ENCODE data around the gene CSNK1D. TPM values are rescaled to one million over a fixed set of nuclear protein-coding genes. Genes with fewer than 3 reads are reported as not detected.

CSNK1D gene
- total and polyA plus RNA-seq, 8 donors, result 55.9 to 180 (median 89.1) TPM

DNA sequence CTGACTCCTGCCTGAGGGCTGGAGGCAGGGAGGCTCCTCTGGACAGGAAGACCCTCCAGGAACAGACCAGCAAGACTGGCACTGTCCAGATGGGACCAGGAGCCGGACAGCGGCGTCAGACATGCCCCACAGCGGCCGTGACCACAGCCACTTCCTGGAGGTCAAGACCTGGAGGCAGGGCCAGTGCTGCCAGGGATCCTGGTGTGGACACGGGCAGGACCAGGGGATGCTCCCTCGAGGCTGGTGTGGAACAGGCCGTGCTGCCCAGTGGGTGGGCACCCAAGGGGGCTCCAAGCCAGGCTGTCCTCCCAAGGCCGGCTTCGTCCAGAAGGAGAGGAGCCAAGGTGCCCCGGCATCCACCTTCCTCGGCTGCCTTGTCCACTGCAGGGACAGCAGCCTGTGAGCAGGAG lies 56.4 kb downstream of the CSNK1D start:
- no peaks in the 10 kb centered on the region for H3K27me3 ChIP-seq
- TF ChIP-seq POLR2A (IDR thresholded peaks at IDR 0.05), result no peak
- no peak for TF ChIP-seq EP300 (IDR thresholded peaks at IDR 0.05)
- TF ChIP-seq, protein P1, sequence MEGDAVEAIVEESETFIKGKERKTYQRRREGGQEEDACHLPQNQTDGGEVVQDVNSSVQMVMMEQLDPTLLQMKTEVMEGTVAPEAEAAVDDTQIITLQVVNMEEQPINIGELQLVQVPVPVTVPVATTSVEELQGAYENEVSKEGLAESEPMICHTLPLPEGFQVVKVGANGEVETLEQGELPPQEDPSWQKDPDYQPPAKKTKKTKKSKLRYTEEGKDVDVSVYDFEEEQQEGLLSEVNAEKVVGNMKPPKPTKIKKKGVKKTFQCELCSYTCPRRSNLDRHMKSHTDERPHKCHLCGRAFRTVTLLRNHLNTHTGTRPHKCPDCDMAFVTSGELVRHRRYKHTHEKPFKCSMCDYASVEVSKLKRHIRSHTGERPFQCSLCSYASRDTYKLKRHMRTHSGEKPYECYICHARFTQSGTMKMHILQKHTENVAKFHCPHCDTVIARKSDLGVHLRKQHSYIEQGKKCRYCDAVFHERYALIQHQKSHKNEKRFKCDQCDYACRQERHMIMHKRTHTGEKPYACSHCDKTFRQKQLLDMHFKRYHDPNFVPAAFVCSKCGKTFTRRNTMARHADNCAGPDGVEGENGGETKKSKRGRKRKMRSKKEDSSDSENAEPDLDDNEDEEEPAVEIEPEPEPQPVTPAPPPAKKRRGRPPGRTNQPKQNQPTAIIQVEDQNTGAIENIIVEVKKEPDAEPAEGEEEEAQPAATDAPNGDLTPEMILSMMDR (IDR thresholded peaks at IDR 0.05), result no peak
- no peak for TF ChIP-seq POLR2AphosphoS5 (IDR thresholded peaks at IDR 0.05)
- intact Hi-C loops (cut with DNase I; ENCODE audit: low total_unique reads), result no loop called here
- no peaks in the 10 kb centered on the region for H3K36me3 ChIP-seq
- peak overlapping the region; percentile 31 to 94 (median 82) for H3K27ac ChIP-seq
- peaks cover 36 to 51% (median 41%) of the 10 kb centered on the region in 4 donors for H3K4me1 ChIP-seq
- no peak for DNase-seq
- 70 to 78% (median 73%) methylated on average over 8 to 12 of the region's 12 CpGs; no CpG with 5 or more reads in 1 of the 5 donors for WGBS, 5 donors
- no peaks in the 10 kb centered on the region for H3K9me3 ChIP-seq
- H3K4me3 ChIP-seq, result no peak overlapping the region

- peaks cover 42 to 57% (median 47%) of the 10 kb centered on the region in 4 donors for H3K4me1 ChIP-seq
- peak; percentile 85 to 89 for DNase-seq
- no peaks in the 10 kb centered on the region for H3K27me3 ChIP-seq
- no peaks in the 10 kb centered on the region for H3K9me3 ChIP-seq
- WGBS, 5 donors, result 19 to 45% (median 22%) methylated on average over 5 to 17 of the region's 17 CpGs
- peak in 2 of 3 donors; percentile 16 to 50 for TF ChIP-seq POLR2AphosphoS5 (IDR thresholded peaks at IDR 0.05)
- no peak for TF ChIP-seq POLR2A (IDR thresholded peaks at IDR 0.05)
- intact Hi-C loops (cut with DNase I; ENCODE audit: low total_unique reads), result no loop called here
- no peak overlapping the region for H3K4me3 ChIP-seq
- H3K27ac ChIP-seq, result peak overlapping the region; percentile 31 to 94 (median 82)
- H3K36me3 ChIP-seq, result no peaks in the 10 kb centered on the region
Measured at GRCh38 chr17:82216301-82217119, 57.0 kb downstream of the CSNK1D start.

DNA sequence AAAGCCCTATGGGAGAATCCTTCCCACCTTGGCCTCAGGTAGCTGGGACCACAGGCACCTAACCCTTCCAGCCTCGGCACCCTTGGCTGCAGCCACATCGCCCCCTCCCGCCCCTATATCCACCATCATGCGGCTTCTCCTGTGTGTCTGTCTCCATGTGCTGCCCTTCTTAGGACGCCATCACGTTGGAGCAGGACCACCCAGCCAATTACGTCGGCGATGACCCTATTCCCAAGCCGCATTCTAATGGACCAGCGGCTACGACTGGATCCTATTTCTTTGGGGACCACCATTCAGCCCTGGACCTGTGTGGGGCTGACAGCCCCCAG lies 57.6 kb downstream of the CSNK1D start:
- Histone ChIP-seq H3K9me3 (no peaks in the 10 kb centered on the region), H3K27me3 (no peaks in the 10 kb centered on the region), H3K27ac (peak overlapping the region; percentile 31 to 94 (median 82)), H3K4me3 (no peak overlapping the region), H3K4me1 (peaks cover 42 to 63% (median 50%) of the 10 kb centered on the region in 4 donors), H3K36me3 (no peaks in the 10 kb centered on the region)
- no peak for DNase-seq
- TF ChIP-seq EP300 (IDR thresholded peaks at IDR 0.05) (no peak), POLR2A (IDR thresholded peaks at IDR 0.05) (no peak)
- intact Hi-C loops (cut with DNase I; ENCODE audit: low total_unique reads), result no loop called here
- 88 to 94% (median 90%) methylated on average over 12 of the region's 12 CpGs for WGBS, 5 donors

DNA sequence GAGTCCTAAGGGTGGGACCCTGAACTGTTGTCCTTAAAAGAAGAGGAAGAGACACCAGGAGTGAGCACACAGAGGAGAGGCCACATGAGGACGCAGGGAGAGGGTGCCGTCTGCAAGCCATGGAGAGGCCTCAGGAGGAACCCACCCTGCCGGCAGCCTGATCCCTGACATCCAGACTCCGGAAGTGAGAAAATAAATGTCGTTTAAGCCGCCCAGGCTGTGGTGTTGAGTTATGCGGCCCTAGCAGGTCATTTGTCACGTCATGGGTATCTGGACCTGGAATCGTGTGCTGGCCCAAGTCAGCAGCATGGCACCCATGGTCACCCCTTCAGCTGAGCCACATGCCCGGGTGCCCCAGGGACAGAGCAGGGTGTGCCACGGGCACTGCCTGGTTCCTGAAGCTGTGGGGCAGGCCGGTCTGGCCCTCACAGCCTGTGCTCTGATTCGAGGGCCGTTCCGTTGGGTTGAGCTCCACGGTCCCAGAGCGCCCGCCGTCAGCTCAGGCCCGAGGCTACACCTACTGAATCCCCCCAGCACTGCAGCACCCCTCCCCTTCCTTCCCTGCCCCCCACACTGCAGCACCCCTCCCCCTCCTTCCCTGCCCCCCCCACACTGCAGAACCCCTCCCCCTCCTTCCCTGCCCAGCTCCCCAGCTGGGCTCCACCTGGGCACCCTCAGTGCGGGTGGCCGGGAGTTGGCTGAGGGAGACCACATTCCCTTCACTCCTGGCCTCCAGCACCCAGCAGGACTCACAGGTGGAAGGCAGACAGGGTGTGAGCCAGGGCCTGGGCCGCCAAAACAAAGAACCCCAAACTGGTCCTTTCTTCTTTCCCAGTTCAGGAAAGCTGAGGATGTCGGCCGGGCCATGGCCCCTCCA lies 58.2 kb downstream of the CSNK1D start:
- H3K27ac ChIP-seq, result peak overlapping the region; percentile 31 to 94 (median 82)
- 67 to 78% (median 74%) methylated on average over 21 to 25 of the region's 25 CpGs for WGBS, 5 donors
- TF ChIP-seq POLR2AphosphoS5 (IDR thresholded peaks at IDR 0.05), result no peak
- TF ChIP-seq POLR2A (IDR thresholded peaks at IDR 0.05), result no peak
- no peak for TF ChIP-seq EP300 (IDR thresholded peaks at IDR 0.05)
- TF ChIP-seq, protein P1 (IDR thresholded peaks at IDR 0.05), result no peak
- peak in 1 of 2 donors; percentile 57 for DNase-seq
- H3K9me3 ChIP-seq, result no peaks in the 10 kb centered on the region
- H3K27me3 ChIP-seq, result no peaks in the 10 kb centered on the region
- intact Hi-C loops (cut with DNase I; ENCODE audit: low total_unique reads), result no loop called here
- H3K4me3 ChIP-seq, result no peak overlapping the region
- H3K36me3 ChIP-seq, result no peaks in the 10 kb centered on the region
- peaks cover 42 to 63% (median 50%) of the 10 kb centered on the region in 4 donors for H3K4me1 ChIP-seq

DNA sequence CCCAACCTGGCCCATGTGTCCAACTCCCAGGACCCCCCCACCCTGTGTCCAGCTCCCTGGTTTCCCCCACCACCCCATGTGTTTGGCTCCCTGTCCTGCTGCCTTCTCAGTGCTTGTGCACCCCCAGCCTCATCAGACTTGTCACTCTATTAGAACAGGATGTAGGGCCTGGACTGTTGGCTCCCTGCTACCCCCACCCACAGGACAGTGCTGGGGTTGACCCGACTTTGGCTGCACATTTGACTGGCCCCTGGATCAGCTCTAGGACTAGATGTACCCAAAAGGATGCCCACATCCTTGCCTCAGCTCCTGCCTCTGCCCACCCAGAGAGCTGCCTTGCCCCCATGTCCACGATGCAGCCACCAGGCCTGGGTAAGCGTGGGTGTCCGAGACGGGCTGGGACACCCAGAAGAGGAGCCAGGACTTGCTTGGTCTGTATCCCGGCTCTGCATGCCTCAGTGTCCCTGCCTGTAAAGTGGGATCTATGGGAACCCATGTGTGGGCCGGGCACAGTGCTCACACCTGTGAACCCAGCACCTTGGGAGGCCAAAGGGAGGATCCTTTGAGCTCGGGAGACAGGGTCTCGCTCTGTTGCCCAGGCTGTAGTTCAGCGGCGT lies 59.4 kb downstream of the CSNK1D start:
- no peak for TF ChIP-seq POLR2AphosphoS5 (IDR thresholded peaks at IDR 0.05)
- TF ChIP-seq, protein P1 (IDR thresholded peaks at IDR 0.05), result no peak
- no peak for TF ChIP-seq EP300 (IDR thresholded peaks at IDR 0.05)
- no peak for TF ChIP-seq POLR2A (IDR thresholded peaks at IDR 0.05)
- H3K36me3 ChIP-seq, result no peaks in the 10 kb centered on the region
- H3K27ac ChIP-seq, result peak overlapping the region in 2 of 5 donors; percentile 14 to 94
- DNase-seq, result no peak
- 89 to 92% (median 90%) methylated on average over 10 to 11 of the region's 11 CpGs for WGBS, 5 donors
- H3K9me3 ChIP-seq, result no peaks in the 10 kb centered on the region
- H3K4me3 ChIP-seq, result no peak overlapping the region
- H3K4me1 ChIP-seq, result peaks cover 42 to 63% (median 50%) of the 10 kb centered on the region in 4 donors
- intact Hi-C loops (cut with DNase I; ENCODE audit: low total_unique reads), result no loop called here
- H3K27me3 ChIP-seq, result no peaks in the 10 kb centered on the region

Data from stomach (tissue), 9 donors.